Measurements from ENCODE around the gene TSEN2.
"Not testable (repeated sequence)": the region's sequence is repeated elsewhere in the genome, so short reads cannot be mapped to it uniquely, and the experiment has no call there.

The TSEN2 gene

GRCh38 chr3:12472796-12473195 lies 11.5 kb upstream of the TSEN2 start:
- DNase-seq = no peak

GRCh38 chr3:12473511-12473910 lies 10.8 kb upstream of the TSEN2 start:
- no peak for DNase-seq

- DNase-seq = no peak
Measured at GRCh38 chr3:12476238-12476897, 7.9 kb upstream of the TSEN2 start.

DNA sequence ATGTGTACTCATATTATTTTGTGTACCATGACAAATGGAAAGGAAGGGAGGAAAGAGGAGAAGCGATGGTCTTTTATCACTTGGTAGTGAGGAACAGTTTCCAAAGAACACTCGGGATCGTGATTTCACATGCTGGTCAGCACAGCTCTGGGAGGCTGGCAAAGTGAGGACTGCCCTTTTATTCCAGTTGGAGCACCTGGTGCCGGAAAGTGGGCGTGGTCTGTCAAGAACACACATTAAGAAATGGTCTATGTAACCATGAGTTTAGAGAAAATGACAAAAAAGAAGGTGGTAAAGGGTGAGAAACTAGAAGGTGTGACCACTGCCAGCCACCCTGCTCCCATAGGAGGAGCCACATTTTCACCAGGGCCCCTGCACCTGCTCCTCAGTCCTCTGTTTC lies 7.0 kb upstream of the TSEN2 start:
- DNase-seq = no peak

GRCh38 chr3:12478326-12478725 lies 6.0 kb upstream of the TSEN2 start:
- no peak for DNase-seq

GRCh38 chr3:12479198-12479597 lies 5.1 kb upstream of the TSEN2 start:
- DNase-seq = not testable (repeated sequence)

- DNase-seq = no peak
Measured at GRCh38 chr3:12479919-12480427, 4.3 kb upstream of the TSEN2 start.

- no peak for DNase-seq
Measured at GRCh38 chr3:12483410-12483809, 870 bp upstream of the TSEN2 start.

DNA sequence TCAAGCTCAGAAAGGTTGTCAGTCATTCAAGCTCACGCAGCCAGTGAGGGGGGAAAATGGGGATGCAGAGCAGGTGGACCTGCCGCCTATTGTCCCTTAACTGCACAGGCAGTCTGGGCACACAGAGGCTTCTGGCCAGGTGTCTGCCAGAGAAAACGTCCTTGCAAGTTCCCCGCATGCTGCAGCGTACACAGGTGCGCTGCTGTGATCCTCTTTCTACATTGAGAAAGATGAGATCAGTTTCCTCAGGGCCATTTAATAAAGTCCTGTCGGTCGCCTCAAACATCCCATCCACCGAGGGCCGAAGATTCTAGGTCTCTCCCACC lies 445 bp upstream of the TSEN2 start:
- no peak for DNase-seq

- no peak for DNase-seq
Measured at GRCh38 chr3:12484983-12485327, 675 bp downstream of the TSEN2 start.

DNA sequence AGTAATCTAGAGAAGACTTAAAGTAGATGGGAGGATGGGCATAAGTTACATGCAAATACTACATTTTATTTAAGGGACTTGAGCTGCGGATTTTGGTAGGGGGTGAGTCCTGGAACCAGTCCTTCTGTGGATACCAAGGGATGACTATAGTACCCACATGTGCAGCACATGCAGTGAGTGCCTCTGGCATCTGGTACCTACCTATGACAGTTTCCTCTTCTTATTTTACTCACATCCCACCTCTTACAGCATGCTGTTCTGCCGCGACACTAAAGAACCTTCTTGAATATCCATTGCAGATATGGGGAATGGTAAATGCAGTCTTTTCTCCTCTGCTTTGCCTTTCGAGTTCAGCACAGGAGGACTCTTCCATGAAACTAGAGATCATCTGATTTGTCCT lies 1.7 kb downstream of the TSEN2 start:
- no peak for DNase-seq

DNA sequence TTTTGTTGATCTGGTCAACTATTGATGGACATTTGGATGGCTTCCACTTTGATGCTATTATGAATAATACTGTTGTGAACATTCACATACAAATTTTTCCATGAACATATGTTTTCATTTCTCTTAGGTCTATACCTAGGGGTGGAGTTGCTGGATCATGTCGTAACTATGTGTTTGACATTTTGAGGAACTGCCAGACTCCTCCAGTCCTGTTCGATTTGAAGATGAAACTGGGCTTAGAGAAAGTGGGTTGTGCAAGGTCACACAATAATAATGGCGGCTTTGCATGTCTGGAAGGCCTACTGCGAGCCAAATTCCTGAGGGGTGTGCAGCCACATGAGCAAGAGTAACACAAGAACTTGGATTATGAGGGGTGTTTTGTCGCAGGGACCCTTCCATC lies 2.6 kb downstream of the TSEN2 start:
- no peak for DNase-seq

DNA sequence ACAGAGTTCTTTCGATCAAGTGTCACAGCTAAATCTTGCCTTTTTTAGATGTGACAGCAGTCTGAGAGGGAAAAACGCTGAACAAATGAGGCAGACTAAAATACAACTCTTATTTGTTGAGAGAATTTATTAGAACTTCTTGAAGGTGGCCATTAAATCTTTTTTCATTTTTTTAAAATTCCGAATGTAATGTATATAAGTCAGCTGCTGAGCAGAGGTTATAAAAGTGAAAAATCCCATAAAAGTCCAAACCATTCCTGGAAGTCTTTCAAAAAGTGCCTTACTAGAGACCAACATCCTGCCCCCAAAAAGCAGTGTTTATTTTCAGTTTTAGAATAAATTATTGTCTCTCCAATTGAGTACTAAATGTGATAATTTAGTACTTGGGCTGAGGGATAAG lies 3.1 kb downstream of the TSEN2 start:
- no peak for DNase-seq

DNA sequence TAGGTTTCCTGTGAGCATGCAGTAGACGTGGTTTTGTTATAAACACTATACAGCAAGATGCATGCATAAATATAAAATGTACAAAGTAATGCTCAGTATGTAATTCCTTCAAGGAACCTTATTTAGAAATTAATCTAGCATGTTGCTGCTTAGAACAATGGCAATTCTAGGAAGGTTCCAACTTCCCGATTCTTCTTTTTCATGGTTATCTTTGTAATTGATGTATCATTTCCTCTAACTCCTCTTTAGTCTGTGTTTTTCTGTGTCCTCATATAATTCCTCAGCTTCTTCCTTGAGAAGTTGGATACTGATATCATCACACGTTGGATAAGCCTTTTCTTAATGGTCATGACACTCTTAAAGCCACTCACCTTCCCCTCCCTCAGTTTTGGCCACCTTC lies 3.5 kb downstream of the TSEN2 start:
- DNase-seq = no peak

GRCh38 chr3:12489368-12489767 lies 5.1 kb downstream of the TSEN2 start:
- no peak for DNase-seq

DNA sequence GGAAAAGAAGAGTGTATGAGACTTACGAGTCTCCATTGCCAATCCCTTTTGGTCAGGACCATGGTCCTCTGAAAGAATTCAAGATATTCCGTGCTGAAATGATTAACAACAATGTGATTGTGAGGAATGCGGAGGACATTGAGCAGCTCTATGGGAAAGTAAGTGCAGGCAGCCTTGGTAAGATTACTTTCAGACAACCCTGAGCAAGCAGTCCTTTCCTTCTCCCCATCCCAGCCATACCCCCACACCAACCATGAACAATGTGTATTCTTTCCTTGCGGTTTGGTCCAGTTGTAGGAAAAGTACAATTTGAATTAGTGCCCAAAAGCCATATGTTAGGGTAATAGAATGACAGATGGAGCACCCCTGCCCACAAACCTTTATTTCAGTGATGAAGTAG lies 5.6 kb downstream of the TSEN2 start:
- no peak for DNase-seq

DNA sequence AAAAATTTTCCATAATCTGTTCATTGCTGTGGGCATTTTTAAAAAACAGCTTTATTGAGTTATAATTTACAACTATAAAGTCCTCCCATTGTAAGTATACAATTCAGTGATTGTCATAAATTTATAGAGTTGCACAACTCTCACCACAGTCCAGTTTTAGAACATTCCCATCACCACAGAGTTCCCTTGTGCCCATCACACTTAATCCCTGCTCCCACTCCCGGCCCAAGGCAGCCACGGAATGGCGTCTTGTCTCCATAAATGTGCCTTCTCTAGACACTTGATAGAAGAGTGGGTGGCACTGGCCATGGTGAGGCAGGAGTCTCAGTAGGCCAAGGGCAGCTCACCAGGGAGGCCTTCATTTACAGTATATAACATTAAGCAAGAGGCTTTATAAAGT lies 6.3 kb downstream of the TSEN2 start:
- no peak for DNase-seq

DNA sequence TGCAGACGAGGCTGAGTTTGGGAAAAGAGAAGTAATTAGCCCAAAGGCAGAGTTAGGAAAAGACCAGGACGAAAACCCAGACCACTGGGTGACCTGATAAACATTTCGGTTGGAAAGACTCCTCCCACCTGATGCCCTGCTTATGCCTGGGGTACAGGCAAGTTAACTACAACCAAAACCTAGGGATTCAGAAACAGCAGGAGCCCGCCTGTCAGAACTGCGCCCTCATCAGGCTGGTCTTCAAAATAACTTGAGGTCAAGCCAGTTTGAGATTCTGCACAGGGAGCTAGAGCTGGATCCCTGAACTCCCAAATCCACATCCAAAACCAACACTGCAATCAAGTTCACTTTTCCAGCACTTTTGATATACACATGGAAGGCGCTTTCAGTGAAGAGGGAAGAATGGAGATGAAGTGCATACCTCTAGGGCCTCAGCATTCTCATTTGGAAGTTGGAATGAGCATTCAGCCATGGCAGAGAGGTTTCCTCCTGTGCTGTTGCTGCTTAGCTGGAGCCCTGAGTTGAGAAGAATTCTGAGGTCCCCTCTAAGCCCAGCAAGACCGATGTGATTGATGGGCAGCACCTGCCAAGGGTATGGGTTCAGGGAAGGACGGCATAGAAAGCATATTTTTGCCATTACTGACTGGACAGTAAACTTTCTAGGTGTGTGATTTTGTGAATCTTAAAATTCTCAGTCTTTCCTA lies 11.6 kb downstream of the TSEN2 start:
- DNase-seq = no peak

- DNase-seq = no peak
Measured at GRCh38 chr3:12496453-12496761, 12.1 kb downstream of the TSEN2 start.

- no peak for DNase-seq
Measured at GRCh38 chr3:12499474-12499873, 15.2 kb downstream of the TSEN2 start.

DNA sequence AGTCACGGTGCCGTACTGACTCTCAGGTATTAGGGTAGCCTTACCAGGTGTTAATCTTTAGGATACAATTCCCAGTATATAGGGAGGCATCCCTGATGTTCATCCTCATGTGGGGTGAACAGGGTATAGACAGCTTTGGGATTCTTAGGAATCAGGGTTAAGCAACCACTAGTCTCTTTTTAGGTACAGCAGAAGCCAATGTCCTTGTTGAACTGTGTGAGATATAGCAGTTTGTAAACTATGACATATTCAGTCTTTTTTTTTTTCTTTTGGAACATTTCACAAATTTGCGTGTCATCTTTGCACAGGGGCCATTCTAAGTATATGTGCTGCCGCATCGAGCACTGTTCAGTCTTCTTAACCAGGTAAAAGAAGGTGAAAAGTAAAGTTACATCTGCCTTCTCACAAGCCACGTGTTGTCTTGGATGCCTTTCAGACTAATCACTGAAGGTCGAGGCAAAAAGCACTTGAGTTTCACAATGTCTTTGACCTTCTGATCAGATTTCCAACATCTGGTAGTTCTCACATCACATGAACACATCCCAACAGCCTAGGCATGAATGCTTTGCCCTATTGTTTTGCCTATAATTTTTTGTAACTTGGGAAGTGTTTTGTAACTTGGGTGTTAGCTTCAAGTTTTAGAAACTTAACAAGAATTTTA lies 17.2 kb downstream of the TSEN2 start:
- no peak for DNase-seq

DNA sequence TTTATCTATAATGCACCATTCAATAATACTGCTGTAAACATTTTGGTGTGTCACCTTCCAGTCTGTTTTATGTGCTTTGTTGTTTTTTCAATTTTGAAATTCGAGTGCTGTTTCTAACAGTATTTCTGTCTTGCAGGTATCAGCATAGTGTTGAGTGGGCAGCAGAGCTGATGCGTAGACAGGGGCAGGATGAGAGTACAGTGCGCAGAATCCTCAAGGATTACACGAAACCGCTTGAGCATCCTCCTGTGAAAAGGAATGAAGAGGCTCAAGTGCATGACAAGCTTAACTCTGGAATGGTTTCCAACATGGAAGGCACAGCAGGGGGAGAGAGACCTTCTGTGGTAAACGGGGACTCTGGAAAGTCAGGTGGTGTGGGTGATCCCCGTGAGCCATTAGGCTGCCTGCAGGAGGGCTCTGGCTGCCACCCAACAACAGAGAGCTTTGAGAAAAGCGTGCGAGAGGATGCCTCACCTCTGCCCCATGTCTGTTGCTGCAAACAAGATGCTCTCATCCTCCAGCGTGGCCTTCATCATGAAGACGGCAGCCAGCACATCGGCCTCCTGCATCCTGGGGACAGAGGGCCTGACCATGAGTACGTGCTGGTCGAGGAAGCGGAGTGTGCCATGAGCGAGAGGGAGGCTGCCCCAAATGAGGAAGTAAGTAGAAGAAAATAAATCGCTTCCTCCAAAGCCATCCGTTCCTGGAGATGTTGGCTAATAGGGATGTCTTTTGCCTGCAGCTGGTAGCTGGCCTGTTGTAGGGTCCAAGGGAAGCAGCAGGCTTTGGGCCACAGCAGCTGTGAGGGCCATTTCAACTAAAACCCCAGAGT lies 19.1 kb downstream of the TSEN2 start:
- DNase-seq = no peak

DNA sequence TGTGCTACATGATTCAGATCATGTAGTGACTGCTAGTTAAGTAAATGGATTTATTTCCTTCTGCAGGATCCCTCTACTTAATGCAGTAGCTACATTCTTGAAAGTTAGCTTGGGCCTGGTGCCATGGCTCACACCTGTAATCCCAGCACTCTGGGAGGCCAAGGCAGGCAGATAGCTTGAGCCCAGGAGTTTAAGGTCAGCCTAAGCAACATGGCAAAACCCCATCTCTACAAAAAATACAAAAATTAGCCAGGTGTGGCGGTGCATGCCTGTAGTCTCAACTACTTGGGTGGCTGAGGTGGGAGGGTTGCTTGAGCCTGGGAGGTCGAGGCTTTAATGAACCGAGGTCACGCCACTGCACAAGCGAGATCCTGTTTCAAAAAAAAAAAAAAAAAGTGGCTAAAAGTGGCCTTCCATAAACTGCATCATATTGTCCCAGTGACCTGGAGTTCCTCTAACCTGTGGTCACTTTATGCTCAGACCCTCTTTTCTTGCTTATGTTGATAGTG lies 22.0 kb downstream of the TSEN2 start:
- DNase-seq = no peak

Measured in activated CD4-positive, alpha-beta T cell treated with anti-CD3 and anti-CD28 coated beads, Interleukin-2, amount 50 U/mL, for 4 hours (primary cell).